Measurements from ENCODE around the gene GAA.

The GAA gene

DNA sequence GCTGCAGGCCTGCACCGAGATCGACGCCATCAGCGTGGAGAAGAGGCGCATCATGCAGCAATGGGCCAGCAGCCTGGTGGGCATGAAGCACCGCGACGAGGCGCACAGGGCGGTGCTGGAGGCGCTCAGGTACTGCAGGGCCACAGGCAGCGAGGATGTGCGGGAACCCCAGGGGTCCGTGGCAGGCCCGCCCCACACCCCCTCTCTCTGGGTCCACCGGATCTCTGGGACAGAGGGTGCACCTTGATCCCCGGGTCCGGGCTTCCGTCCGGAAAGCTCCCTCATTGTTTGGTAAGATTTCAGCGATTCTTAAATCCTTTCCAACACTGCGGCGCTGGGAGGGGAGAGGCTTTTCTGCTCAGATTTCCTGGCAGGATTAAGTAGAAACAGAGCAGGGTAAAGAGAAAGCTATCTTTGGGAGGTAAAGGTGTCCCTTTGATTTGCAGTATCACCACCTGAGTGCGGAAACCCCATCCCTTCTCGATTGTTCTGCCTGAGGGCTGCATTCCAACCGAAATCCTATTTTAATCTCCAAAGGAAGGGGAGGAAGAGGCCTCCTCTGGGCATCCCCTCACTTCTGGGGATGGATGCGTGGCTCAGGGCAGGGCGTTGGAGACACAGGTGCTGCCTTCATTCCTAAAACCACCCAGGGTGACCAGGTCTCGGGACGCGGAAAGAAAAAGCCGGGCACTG is 35.8 kb upstream of the GAA start:
- no peak overlapping the region for H3K4me3 ChIP-seq (ENCODE audit: low read length in 2 of 2)
- H3K27ac ChIP-seq (ENCODE audit: low read depth in 2 of 2, low read length in 2 of 2): no peak overlapping the region
- no peaks in the 10 kb centered on the region for H3K36me3 ChIP-seq (ENCODE audit: control insufficient read depth in 2 of 2, insufficient read depth in 2 of 2, low read length in 2 of 2)
- H3K9me3 ChIP-seq (ENCODE audit: control insufficient read depth in 2 of 2, low read length in 2 of 2): no peaks in the 10 kb centered on the region
- H3K9ac ChIP-seq (ENCODE audit: low read depth in 1 of 2, low read length in 2 of 2): no peak overlapping the region
- H3K4me1 ChIP-seq (ENCODE audit: control insufficient read depth in 2 of 2, insufficient read depth in 2 of 2, low read length in 2 of 2): peaks cover 0 to 3% of the 10 kb centered on the region in 2 donors
- H3K27me3 ChIP-seq (ENCODE audit: control insufficient read depth in 2 of 2, insufficient read depth in 2 of 2, low read length in 2 of 2): no peaks in the 10 kb centered on the region

DNA sequence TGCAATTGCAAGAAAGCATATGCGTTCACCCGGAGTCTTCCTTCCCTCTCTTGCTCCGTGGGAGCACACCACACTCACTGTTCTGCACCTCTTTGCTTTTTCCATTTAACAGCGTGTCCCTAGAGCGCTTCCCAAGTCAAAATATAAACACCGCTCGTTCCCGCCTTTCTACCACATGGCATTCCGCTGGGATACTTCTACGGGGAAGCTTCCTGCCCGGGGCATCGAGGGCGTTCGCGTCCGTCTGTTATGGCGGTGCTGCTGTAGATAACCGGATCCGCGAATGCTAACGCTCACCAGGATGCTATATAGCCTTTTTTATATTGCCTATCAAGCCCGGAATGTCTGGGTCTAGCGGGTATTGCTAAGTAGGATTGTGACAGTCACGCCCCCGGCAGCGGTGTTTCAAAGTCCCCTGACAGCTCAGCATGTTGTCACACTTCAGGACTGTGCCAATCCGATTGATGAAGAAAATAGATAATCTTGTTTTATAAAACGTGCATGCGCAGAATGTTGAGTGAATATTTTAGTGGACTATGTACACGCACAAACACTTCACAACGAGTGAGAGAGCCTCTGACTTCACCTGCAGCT is 33.9 kb upstream of the GAA start:
- Histone ChIP-seq H3K4me1 (ENCODE audit: control insufficient read depth in 2 of 2, insufficient read depth in 2 of 2, low read length in 2 of 2) (peaks cover 0 to 3% of the 10 kb centered on the region in 2 donors), H3K27ac (ENCODE audit: low read depth in 2 of 2, low read length in 2 of 2) (no peak overlapping the region)

DNA sequence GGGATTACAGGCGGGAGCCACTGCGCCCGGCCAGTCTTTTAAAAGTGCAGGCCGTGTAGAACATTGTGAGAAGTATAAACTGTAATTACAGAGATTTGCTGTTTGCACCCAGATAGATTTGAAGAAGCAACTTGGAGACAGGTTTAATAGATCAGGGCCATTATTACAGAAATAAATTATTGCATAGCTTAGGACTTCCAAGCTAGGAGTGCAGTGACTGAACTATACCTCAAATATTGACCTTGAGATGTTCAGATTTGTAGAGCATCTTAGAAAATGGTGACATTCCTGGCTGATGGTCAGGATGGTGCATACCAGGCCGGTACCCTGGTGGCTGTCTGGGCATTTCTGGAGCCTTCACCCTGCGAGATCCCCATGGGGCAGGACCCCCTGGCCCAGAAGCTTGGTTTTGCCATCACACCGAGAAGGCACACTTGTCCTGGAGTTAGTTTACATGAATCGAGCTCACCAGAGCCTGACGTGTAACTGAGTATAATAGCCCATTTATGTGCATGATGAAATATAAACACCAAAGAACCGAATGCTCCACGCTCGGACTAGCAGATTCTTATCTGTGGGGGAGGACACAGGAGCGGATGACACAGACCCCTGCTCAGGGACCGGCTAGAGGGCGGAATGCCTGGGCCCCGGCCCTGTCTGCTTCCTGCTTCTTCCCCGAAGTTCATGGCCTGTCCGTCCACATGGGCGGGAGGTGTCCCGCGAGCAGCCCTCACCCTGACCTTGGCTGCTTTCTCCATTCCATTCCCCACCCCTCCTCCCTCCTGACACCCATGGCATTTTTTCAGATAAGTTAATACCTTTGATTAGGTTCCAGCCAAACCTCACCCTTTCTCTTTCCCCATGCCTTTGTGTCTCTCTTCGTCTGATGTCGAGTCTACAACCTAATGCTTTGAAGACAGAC is 32.8 kb upstream of the GAA start:
- H3K36me3 ChIP-seq (ENCODE audit: control insufficient read depth in 2 of 2, insufficient read depth in 2 of 2, low read length in 2 of 2): no peaks in the 10 kb centered on the region
- H3K9ac ChIP-seq (ENCODE audit: low read depth in 1 of 2, low read length in 2 of 2): no peak overlapping the region
- peak overlapping the region in 1 of 2 donors; percentile 55 for H3K27ac ChIP-seq (ENCODE audit: low read depth in 2 of 2, low read length in 2 of 2)
- no peak overlapping the region for H3K4me3 ChIP-seq (ENCODE audit: low read length in 2 of 2)
- H3K9me3 ChIP-seq (ENCODE audit: control insufficient read depth in 2 of 2, low read length in 2 of 2): no peaks in the 10 kb centered on the region
- no peaks in the 10 kb centered on the region for H3K27me3 ChIP-seq (ENCODE audit: control insufficient read depth in 2 of 2, insufficient read depth in 2 of 2, low read length in 2 of 2)
- peaks cover 0 to 3% of the 10 kb centered on the region in 2 donors for H3K4me1 ChIP-seq (ENCODE audit: control insufficient read depth in 2 of 2, insufficient read depth in 2 of 2, low read length in 2 of 2)

More for the DNA sequence above, 33.9 kb upstream of the GAA start:
- Histone ChIP-seq H3K36me3 (ENCODE audit: control insufficient read depth in 2 of 2, insufficient read depth in 2 of 2, low read length in 2 of 2) (no peaks in the 10 kb centered on the region), H3K9me3 (ENCODE audit: control insufficient read depth in 2 of 2, low read length in 2 of 2) (no peaks in the 10 kb centered on the region), H3K9ac (ENCODE audit: low read depth in 1 of 2, low read length in 2 of 2) (no peak overlapping the region), H3K4me3 (ENCODE audit: low read length in 2 of 2) (no peak overlapping the region), H3K27me3 (ENCODE audit: control insufficient read depth in 2 of 2, insufficient read depth in 2 of 2, low read length in 2 of 2) (no peaks in the 10 kb centered on the region)

DNA sequence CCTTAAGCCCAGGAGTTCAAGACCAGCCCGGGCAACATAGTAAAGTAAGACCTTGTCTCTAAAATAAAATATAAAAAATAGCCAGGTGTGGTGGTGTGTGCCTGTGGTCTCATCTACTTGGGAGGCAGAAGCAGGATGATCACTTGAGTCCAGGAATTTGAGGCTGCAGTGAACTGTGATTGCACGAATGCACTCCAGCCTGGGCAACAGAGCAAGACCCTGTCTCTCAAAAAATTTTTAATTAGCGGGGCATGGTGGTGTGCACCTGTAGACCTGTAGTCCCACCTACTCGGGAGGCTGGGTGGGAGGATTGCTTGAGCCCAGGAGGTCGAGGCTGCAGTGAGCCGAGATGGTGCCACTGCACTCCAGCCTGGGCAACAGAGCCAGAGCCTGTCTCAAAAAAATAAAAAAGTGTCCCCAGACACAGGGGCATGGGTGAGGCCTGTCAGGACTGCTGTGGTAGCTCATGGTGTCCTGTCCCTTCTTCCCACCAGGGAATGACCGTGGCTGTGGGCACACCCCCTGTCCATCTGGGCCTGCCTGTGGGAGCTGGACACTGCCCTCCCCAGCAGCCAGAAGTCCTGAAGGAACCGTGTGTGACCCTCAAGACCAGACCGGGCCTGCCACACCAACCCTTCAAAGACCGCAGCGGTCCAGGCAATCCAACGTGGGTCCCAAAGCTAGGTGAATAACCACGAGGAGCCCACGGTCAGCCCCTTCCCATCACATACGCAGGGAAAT is 30.8 kb upstream of the GAA start:
- Histone ChIP-seq H3K4me3 (ENCODE audit: low read length in 2 of 2) (peak overlapping the region in 1 of 2 donors; percentile 61), H3K9ac (ENCODE audit: low read depth in 1 of 2, low read length in 2 of 2) (peak overlapping the region; percentile 40 to 56), H3K4me1 (ENCODE audit: control insufficient read depth in 2 of 2, insufficient read depth in 2 of 2, low read length in 2 of 2) (no peaks in the 10 kb centered on the region), H3K27ac (ENCODE audit: low read depth in 2 of 2, low read length in 2 of 2) (peak overlapping the region; percentile 71 to 76), H3K27me3 (ENCODE audit: control insufficient read depth in 2 of 2, insufficient read depth in 2 of 2, low read length in 2 of 2) (no peaks in the 10 kb centered on the region), H3K36me3 (ENCODE audit: control insufficient read depth in 2 of 2, insufficient read depth in 2 of 2, low read length in 2 of 2) (no peaks in the 10 kb centered on the region), H3K9me3 (ENCODE audit: control insufficient read depth in 2 of 2, low read length in 2 of 2) (no peaks in the 10 kb centered on the region)

- Histone ChIP-seq H3K9me3 (ENCODE audit: control insufficient read depth in 2 of 2, low read length in 2 of 2) (no peaks in the 10 kb centered on the region), H3K27ac (ENCODE audit: low read depth in 2 of 2, low read length in 2 of 2) (peak overlapping the region; percentile 71 to 76), H3K36me3 (ENCODE audit: control insufficient read depth in 2 of 2, insufficient read depth in 2 of 2, low read length in 2 of 2) (no peaks in the 10 kb centered on the region), H3K4me1 (ENCODE audit: control insufficient read depth in 2 of 2, insufficient read depth in 2 of 2, low read length in 2 of 2) (no peaks in the 10 kb centered on the region), H3K9ac (ENCODE audit: low read depth in 1 of 2, low read length in 2 of 2) (peak overlapping the region; percentile 40 to 56), H3K4me3 (ENCODE audit: low read length in 2 of 2) (peak overlapping the region; percentile 44 to 61), H3K27me3 (ENCODE audit: control insufficient read depth in 2 of 2, insufficient read depth in 2 of 2, low read length in 2 of 2) (no peaks in the 10 kb centered on the region)
These were observed 30.1 kb upstream of the GAA start for GRCh38 chr17:80071116-80071841.

DNA sequence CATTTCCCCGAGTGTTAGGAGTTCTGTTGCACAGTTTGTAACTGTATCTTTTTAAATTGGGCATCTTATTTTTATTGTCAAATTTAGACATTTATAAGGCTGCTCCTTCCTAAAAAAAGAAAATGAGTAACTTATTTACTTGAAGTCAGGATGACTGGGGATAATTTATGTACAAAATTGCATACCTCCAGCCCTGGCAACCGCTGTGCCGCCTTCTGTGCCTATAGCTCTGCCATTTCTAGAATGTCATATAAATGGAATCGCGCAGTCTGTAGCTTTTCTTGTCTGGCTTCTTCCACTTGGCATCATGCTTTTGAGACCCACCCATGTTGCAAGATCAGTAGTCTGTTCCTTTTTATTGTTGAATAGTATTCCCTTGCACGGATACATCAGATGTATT is 29.0 kb upstream of the GAA start:
- Histone ChIP-seq H3K9ac (ENCODE audit: low read depth in 1 of 2, low read length in 2 of 2) (no peak overlapping the region), H3K27me3 (ENCODE audit: control insufficient read depth in 2 of 2, insufficient read depth in 2 of 2, low read length in 2 of 2) (no peaks in the 10 kb centered on the region), H3K4me1 (ENCODE audit: control insufficient read depth in 2 of 2, insufficient read depth in 2 of 2, low read length in 2 of 2) (no peaks in the 10 kb centered on the region), H3K36me3 (ENCODE audit: control insufficient read depth in 2 of 2, insufficient read depth in 2 of 2, low read length in 2 of 2) (no peaks in the 10 kb centered on the region), H3K9me3 (ENCODE audit: control insufficient read depth in 2 of 2, low read length in 2 of 2) (no peaks in the 10 kb centered on the region), H3K27ac (ENCODE audit: low read depth in 2 of 2, low read length in 2 of 2) (no peak overlapping the region), H3K4me3 (ENCODE audit: low read length in 2 of 2) (no peak overlapping the region)

- Histone ChIP-seq H3K27me3 (ENCODE audit: control insufficient read depth in 2 of 2, insufficient read depth in 2 of 2, low read length in 2 of 2) (no peaks in the 10 kb centered on the region), H3K27ac (ENCODE audit: low read depth in 2 of 2, low read length in 2 of 2) (no peak overlapping the region), H3K9me3 (ENCODE audit: control insufficient read depth in 2 of 2, low read length in 2 of 2) (no peaks in the 10 kb centered on the region), H3K36me3 (ENCODE audit: control insufficient read depth in 2 of 2, insufficient read depth in 2 of 2, low read length in 2 of 2) (no peaks in the 10 kb centered on the region), H3K9ac (ENCODE audit: low read depth in 1 of 2, low read length in 2 of 2) (no peak overlapping the region), H3K4me3 (ENCODE audit: low read length in 2 of 2) (no peak overlapping the region), H3K4me1 (ENCODE audit: control insufficient read depth in 2 of 2, insufficient read depth in 2 of 2, low read length in 2 of 2) (no peaks in the 10 kb centered on the region)
These were observed 21.3 kb upstream of the GAA start for GRCh38 chr17:80080081-80080480.

DNA sequence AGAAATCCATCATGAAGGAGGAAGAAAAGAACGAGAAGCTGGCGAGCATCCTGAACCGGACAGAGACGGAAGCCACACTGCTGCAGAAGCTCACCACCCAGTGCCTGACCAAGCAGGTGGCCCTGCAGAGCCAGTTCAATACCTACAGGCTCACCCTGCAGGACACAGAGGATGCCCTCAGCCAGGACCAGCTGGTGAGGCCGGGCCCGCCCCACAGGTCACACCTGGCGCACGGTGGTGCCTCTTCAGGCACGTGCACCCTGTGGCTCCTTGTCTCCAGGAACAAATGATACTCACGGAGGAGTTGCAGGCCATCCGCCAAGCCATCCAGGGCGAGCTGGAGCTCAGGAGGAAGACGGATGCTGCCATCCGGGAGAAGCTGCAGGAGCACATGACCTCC is 19.8 kb upstream of the GAA start:
- Histone ChIP-seq H3K9ac (ENCODE audit: low read depth in 1 of 2, low read length in 2 of 2) (no peak overlapping the region), H3K27me3 (ENCODE audit: control insufficient read depth in 2 of 2, insufficient read depth in 2 of 2, low read length in 2 of 2) (no peaks in the 10 kb centered on the region), H3K27ac (ENCODE audit: low read depth in 2 of 2, low read length in 2 of 2) (no peak overlapping the region), H3K36me3 (ENCODE audit: control insufficient read depth in 2 of 2, insufficient read depth in 2 of 2, low read length in 2 of 2) (no peaks in the 10 kb centered on the region), H3K9me3 (ENCODE audit: control insufficient read depth in 2 of 2, low read length in 2 of 2) (no peaks in the 10 kb centered on the region), H3K4me1 (ENCODE audit: control insufficient read depth in 2 of 2, insufficient read depth in 2 of 2, low read length in 2 of 2) (no peaks in the 10 kb centered on the region), H3K4me3 (ENCODE audit: low read length in 2 of 2) (no peak overlapping the region)

GRCh38 chr17:80082403-80083135 is 18.8 kb upstream of the GAA start:
- no peak overlapping the region for H3K9ac ChIP-seq (ENCODE audit: low read depth in 1 of 2, low read length in 2 of 2)
- H3K36me3 ChIP-seq (ENCODE audit: control insufficient read depth in 2 of 2, insufficient read depth in 2 of 2, low read length in 2 of 2): no peaks in the 10 kb centered on the region
- H3K9me3 ChIP-seq (ENCODE audit: control insufficient read depth in 2 of 2, low read length in 2 of 2): no peaks in the 10 kb centered on the region

More at GRCh38 chr17:80082403-80083135, 18.8 kb upstream of the GAA start:
- Histone ChIP-seq H3K27ac (ENCODE audit: low read depth in 2 of 2, low read length in 2 of 2) (no peak overlapping the region), H3K4me1 (ENCODE audit: control insufficient read depth in 2 of 2, insufficient read depth in 2 of 2, low read length in 2 of 2) (no peaks in the 10 kb centered on the region), H3K27me3 (ENCODE audit: control insufficient read depth in 2 of 2, insufficient read depth in 2 of 2, low read length in 2 of 2) (no peaks in the 10 kb centered on the region), H3K4me3 (ENCODE audit: low read length in 2 of 2) (no peak overlapping the region)

Data from mucosa of rectum (tissue), 2 donors.